Fibroblast of the conjunctiva (primary cell): Measurements from ENCODE around the gene VAV2.
"Not testable (repeated sequence)": the region's sequence is repeated elsewhere in the genome, so short reads cannot be mapped to it uniquely, and the experiment has no call there.

ENCODE experiments used
- DNase-seq: peaks from one replicate; pipeline ENCODE4 v3.0.0-alpha.2; 2010; ENCODE audit warnings: low read depth

VAV2 gene

GRCh38 chr9:133969681-133970580 is 22.2 kb downstream of the VAV2 start:
- DNase-seq: no peak

- DNase-seq: no peak
These were observed 23.0 kb downstream of the VAV2 start for GRCh38 chr9:133968966-133969617.

GRCh38 chr9:133968428-133968827 is 23.7 kb downstream of the VAV2 start:
- no peak for DNase-seq

- no peak for DNase-seq
These were observed 24.9 kb downstream of the VAV2 start for GRCh38 chr9:133967024-133967741.

- no peak for DNase-seq
These were observed 27.7 kb downstream of the VAV2 start for GRCh38 chr9:133964463-133964862.

GRCh38 chr9:133963166-133963565 is 29.0 kb downstream of the VAV2 start:
- DNase-seq: no peak

- no peak for DNase-seq
These were observed 29.8 kb downstream of the VAV2 start for GRCh38 chr9:133962341-133962740.

- DNase-seq: no peak
These were observed 30.6 kb downstream of the VAV2 start for GRCh38 chr9:133961226-133962165.

- no peak for DNase-seq
These were observed 31.5 kb downstream of the VAV2 start for GRCh38 chr9:133960568-133961129.

- no peak for DNase-seq
These were observed 32.1 kb downstream of the VAV2 start for GRCh38 chr9:133959966-133960567.

- no peak for DNase-seq
These were observed 33.0 kb downstream of the VAV2 start for GRCh38 chr9:133959171-133959570.

GRCh38 chr9:133958756-133959155 is 33.4 kb downstream of the VAV2 start:
- no peak for DNase-seq

- not testable (repeated sequence) for DNase-seq
These were observed 34.4 kb downstream of the VAV2 start for GRCh38 chr9:133957772-133958171.

- no peak for DNase-seq
These were observed 34.8 kb downstream of the VAV2 start for GRCh38 chr9:133957328-133957727.

GRCh38 chr9:133956520-133957076 is 35.5 kb downstream of the VAV2 start:
- no peak for DNase-seq

- no peak for DNase-seq
These were observed 36.2 kb downstream of the VAV2 start for GRCh38 chr9:133955821-133956411.

GRCh38 chr9:133954862-133955529 is 37.1 kb downstream of the VAV2 start:
- no peak for DNase-seq

- no peak for DNase-seq
These were observed 38.0 kb downstream of the VAV2 start for GRCh38 chr9:133953976-133954709.

GRCh38 chr9:133953621-133953975 is 38.5 kb downstream of the VAV2 start:
- DNase-seq: no peak
